GM19035 (cell line): ENCODE results near the gene PDE8A.
"Not testable (repeated sequence)": the region's sequence is repeated elsewhere in the genome, so short reads cannot be mapped to it uniquely, and the experiment has no call there.

Source experiments
- ATAC-seq: cut with Tn5 transposase; IDR thresholded peaks from one replicate; pipeline ENCODE4 v1.9.1; 2021; ENCODE audit not compliant: unreplicated experiment

Gene PDE8A

GRCh38 chr15:85009435-85009834 is 27.8 kb downstream of the PDE8A start:
- no peak for ATAC-seq

GRCh38 chr15:85010071-85010385 is 28.4 kb downstream of the PDE8A start:
- ATAC-seq = no peak

GRCh38 chr15:85010386-85011159 is 28.9 kb downstream of the PDE8A start:
- no peak for ATAC-seq

- ATAC-seq = no peak
Observed at GRCh38 chr15:85011160-85011571, 29.5 kb downstream of the PDE8A start.

- ATAC-seq = not testable (repeated sequence)
Observed at GRCh38 chr15:85011724-85012123, 30.1 kb downstream of the PDE8A start.

GRCh38 chr15:85013785-85014184 is 32.1 kb downstream of the PDE8A start:
- no peak for ATAC-seq

- no peak for ATAC-seq
Observed at GRCh38 chr15:85014932-85015331, 33.3 kb downstream of the PDE8A start.

- ATAC-seq = no peak
Observed at GRCh38 chr15:85016275-85016674, 34.6 kb downstream of the PDE8A start.

GRCh38 chr15:85019815-85020590 is 38.3 kb downstream of the PDE8A start:
- ATAC-seq = no peak

GRCh38 chr15:85021409-85021808 is 39.8 kb downstream of the PDE8A start:
- no peak for ATAC-seq

- ATAC-seq = no peak
Observed at GRCh38 chr15:85022860-85023403, 41.3 kb downstream of the PDE8A start.

- no peak for ATAC-seq
Observed at GRCh38 chr15:85024003-85024402, 42.3 kb downstream of the PDE8A start.

GRCh38 chr15:85024509-85025336 is 43.1 kb downstream of the PDE8A start:
- ATAC-seq = no peak

GRCh38 chr15:85025516-85026251 is 44.0 kb downstream of the PDE8A start:
- ATAC-seq = no peak

- ATAC-seq = no peak
Observed at GRCh38 chr15:85026304-85027032, 44.8 kb downstream of the PDE8A start.

GRCh38 chr15:85027033-85027380 is 45.4 kb downstream of the PDE8A start:
- no peak for ATAC-seq

GRCh38 chr15:85027421-85027820 is 45.8 kb downstream of the PDE8A start:
- no peak for ATAC-seq

- no peak for ATAC-seq
Observed at GRCh38 chr15:85028416-85028815, 46.8 kb downstream of the PDE8A start.

- no peak for ATAC-seq
Observed at GRCh38 chr15:85029221-85029620, 47.6 kb downstream of the PDE8A start.

GRCh38 chr15:85030301-85030929 is 48.8 kb downstream of the PDE8A start:
- ATAC-seq = no peak
